GM19023 (cell line): ENCODE data around the gene ABCA6.

ENCODE experiments used
- ATAC-seq: cut with Tn5 transposase; IDR thresholded peaks from one replicate; pipeline ENCODE4 v1.9.1; 2021; ENCODE audit warnings: mild to moderate bottlenecking, moderate library complexity; ENCODE audit not compliant: unreplicated experiment

Gene ABCA6

DNA sequence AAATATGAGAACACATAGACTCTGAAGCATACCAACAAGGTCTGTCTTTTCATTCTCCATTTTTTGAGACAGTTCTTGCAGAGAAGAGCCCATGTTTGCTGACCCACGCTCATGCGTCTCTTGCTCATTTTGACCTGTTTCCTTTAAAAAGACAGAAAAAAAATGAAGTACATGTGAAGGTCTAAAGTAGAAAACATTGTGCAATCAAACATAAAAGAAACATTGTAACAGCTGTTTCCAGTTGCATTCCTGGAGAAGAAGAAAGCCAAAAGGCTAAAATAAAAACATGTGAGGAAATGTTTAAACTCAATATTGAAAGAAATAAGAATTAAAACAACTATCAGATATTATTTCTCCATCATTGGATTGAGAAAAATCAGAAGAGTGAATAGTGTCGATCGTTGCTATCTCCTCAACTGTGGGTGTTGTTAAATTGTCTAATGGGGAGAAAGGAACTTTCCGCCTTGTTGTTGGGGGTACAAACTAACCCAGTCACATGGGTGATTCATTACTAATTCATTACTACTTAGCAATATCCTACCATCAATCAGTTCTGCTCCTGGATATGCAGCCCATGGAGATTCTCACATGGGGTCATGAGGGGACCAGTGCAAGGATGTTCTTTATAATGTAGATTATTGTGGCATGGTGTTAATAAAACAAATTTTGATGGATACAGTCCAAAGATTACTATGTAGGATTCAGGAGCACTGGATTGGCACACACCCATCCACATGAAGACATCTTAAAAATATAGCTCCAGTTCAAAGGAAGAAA lies 90.5 kb downstream of the ABCA6 start:
- no peak for ATAC-seq

- no peak for ATAC-seq
Measured at GRCh38 chr17:69048634-69049033, 93.1 kb downstream of the ABCA6 start.

- no peak for ATAC-seq
Measured at GRCh38 chr17:69047368-69048263, 94.1 kb downstream of the ABCA6 start.

DNA sequence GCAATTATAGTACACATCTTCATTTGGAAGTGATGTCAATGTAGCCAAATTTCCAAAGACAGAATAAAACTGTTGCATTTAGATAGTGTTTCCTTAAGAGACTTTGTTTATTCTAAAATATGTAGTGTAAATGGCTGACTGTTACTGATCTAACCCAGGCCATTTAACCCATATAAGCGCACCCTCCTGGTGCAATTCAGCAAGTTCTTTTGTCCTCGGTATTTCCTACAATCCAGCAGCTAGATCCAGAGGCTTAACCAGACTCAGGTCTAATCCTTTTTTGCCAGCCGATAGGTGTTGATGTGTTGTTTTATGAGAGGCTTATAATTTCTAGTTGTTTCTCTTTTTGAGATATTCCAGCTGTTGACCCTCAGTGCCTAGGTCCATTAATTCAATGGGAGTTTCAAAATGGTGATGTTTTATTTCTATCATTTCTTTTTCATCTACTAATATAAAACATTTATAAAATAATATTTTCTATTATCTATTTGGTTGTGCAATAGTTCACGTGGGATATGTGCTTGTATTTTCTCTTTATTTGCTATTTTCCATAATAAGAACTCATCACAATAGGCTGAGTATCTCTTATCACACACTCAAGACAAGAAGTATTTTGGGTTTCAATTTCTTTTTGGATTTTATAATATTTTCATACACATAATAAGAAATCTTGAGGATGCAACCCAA lies 95.4 kb downstream of the ABCA6 start:
- ATAC-seq = no peak

GRCh38 chr17:69045646-69046045 lies 96.0 kb downstream of the ABCA6 start:
- ATAC-seq = no peak

DNA sequence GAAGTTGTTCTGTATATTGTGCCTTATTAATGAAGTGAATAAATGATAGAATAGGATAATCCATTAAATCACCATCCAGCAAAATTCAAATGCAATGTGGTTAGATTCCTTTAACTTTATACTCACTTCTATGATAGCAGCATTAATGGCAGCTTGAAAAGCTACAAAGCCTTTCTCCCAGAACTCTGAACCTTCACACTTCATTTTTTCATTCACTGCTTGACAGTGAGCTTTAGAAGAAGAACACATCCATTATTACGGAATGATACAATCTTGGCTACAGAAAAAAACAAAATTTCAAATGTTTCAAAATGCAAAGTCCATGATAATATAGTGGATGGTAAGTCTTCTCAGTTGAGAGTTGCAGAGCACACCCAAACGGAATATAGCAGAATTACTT lies 97.3 kb downstream of the ABCA6 start:
- no peak for ATAC-seq

DNA sequence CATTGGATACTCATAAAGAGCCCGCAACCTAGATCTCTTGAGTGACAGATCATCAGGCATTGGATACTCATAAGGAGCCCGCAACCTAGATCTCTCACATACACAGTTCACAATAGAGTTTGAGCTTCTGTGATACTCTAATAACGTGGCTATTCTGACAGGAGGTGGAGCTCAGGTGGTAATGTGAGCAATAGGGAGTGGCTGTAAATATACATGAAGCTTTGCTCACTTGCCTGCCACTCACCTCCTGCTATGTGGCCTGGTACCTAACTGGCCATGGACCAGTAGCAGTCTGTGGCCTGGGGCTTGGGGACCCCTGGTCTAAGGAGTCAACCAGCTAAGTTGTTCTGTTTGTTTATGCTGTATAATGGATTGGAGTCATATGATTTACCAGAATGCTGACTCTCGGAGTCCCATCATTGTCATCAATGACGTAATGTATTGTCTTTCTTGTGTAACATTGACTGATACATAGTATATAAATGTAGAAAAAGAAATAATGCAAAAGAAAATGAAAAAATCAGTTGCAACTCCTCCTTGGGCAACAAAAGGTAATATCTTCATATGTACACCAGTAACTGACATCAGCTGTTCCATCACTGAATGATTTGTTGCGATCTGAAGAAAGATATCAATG lies 98.5 kb downstream of the ABCA6 start:
- ATAC-seq = no peak

GRCh38 chr17:69042308-69042707 lies 99.4 kb downstream of the ABCA6 start:
- no peak for ATAC-seq

DNA sequence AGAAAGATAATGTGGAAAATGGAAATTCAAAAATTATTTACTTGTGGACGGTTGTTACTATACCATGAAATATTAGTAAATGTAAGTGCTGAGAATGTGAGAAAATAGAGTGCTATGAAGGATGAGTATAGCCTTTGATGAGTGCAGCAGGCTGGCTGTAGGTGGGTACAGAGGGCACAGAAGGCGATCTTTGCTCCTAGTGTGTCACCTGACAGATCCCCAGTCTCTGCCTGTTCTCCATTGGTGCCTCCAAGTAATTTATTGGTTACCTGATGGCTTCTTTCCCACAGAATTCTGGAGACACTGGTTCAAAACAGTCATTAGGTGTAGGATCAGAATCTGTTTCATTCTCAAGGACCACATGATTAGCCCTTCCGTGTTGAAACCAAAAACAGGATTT lies 109.9 kb downstream of the ABCA6 start:
- no peak for ATAC-seq

DNA sequence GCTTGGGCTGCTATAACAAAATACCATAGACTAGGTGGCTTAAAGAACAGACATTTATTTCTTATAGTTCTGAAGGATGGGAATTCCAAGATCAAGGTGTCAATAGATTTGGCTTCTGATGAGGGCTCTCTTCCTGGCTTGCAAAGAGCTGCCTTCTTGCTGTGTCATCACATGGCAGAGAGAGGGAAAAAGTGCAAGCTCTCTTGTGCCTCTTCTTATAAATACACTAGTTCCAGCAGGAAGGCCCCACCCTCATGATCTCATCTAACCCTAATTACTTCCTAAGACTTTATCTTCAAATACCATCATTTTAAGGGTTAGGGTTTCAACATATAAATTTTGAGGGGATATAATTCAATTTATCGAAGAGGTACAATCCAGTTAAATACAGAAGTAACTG lies 111.5 kb downstream of the ABCA6 start:
- no peak for ATAC-seq
